Measurements from ENCODE around the gene COA7. TPM values are rescaled to one million over a fixed set of nuclear protein-coding genes. Genes with fewer than 3 reads are reported as not detected.

COA7 gene
- total and polyA plus RNA-seq, 10 of the 15 experiments (the other 5 are each of a cell fraction or from before 2014, with no cell fraction given), result 7.5 to 20.2 (median 15.4) TPM

- TF ChIP-seq RAD51 (IDR thresholded peaks at IDR 0.05) (peak; percentile 51; the same call in 1 of the 2 replicates), ZNF687 (IDR thresholded peaks at IDR 0.05) (no peak), ZNF217 (IDR thresholded peaks at IDR 0.05) (no peak), ZNF384 (IDR thresholded peaks at IDR 0.05; ENCODE audit: borderline replicate concordance, low read depth, low read length) (no peak), EP300 (IDR thresholded peaks at IDR 0.05; ENCODE audit: borderline replicate concordance in 1 of 2, control insufficient read depth in 1 of 2, low read depth in 2 of 2, low read length in 2 of 2) (no peak), MEF2A (IDR thresholded peaks at IDR 0.05; ENCODE audit: insufficient read depth, low read depth, low read length) (no peak), TARDBP (IDR thresholded peaks at IDR 0.05; ENCODE audit: borderline replicate concordance) (no peak)
- POLR2A ChIA-PET, result interaction anchor here (0.7 kb wide), 1 partner anchor 273 kb away, joined by 3 read pairs; no protein-coding TSS in a partner anchor
- no peak overlapping the region for H3K4me3 ChIP-seq
- in situ Hi-C loops (cut with MboI) (no loop called here), intact Hi-C loops (cut with micrococcal nuclease; ENCODE audit: unreplicated experiment) (no loop called here)
- no peaks in the 10 kb centered on the region for H3K36me3 ChIP-seq (ENCODE audit: control insufficient read depth in 2 of 2, insufficient read depth in 2 of 2, low read length in 1 of 2)
- H3K4me2 ChIP-seq (ENCODE audit: control insufficient read depth, insufficient read depth), result no peak overlapping the region
- H3K9ac ChIP-seq (ENCODE audit: control insufficient read depth, insufficient read depth, low read length), result no peak overlapping the region
- H3K9me3 ChIP-seq (replicated peaks; ENCODE audit: control insufficient read depth, insufficient read depth, low read length), result no peaks in the 10 kb centered on the region
- BruUV-seq (replicated peaks), result no TSS peak
- ATAC-seq, result no peak
- no peaks in the 10 kb centered on the region for H3K27me3 ChIP-seq (replicated peaks in 1 of 2; ENCODE audit: control insufficient read depth in 2 of 2, insufficient read depth in 2 of 2, low read length in 1 of 2)
- no peaks in the 10 kb centered on the region for H3K4me1 ChIP-seq (ENCODE audit: control insufficient read depth, insufficient read depth, low read length)
- H4K20me1 ChIP-seq (ENCODE audit: control insufficient read depth, insufficient read depth), result no peaks in the 10 kb centered on the region
- RAD21 ChIA-PET (ENCODE audit: unreplicated experiment), result no interaction called here
- DNase-seq (ENCODE audit: low read depth, low spot score), result no peak
- no peaks in the 10 kb centered on the region for H3K79me2 ChIP-seq (ENCODE audit: control insufficient read depth, insufficient read depth, low read length)
- CTCF ChIA-PET, result interaction anchor here (1.0 kb wide), 1 partner anchor 35 kb away, joined by 3 read pairs; no protein-coding TSS in a partner anchor
- FAIRE-seq, result no peak
- SMC1A ChIA-PET (ENCODE audit: uncharacterized antibody, unreplicated experiment), result interaction anchor here (0.6 to 2.9 kb wide), 4 partner anchors 10 to 14 kb away, joined by 3 to 10 read pairs (median 6); no protein-coding TSS in a partner anchor
- 59% methylated on average over 1 of the region's 1 CpG for WGBS (ENCODE audit: insufficient coverage, insufficient replicate concordance, low lambda C conversion rate, missing lambda C conversion rate)
- H3K27ac ChIP-seq (ENCODE audit: control insufficient read depth, insufficient read depth), result no peak overlapping the region
- no peak overlapping the region for H2AFZ ChIP-seq (ENCODE audit: control insufficient read depth, low read depth, low read length)
Measured at GRCh38 chr1:52651904-52652303, 46.2 kb downstream of the COA7 start.
